BLaER1 (cell line): ENCODE results near the gene TEAD4.

Source experiments
- H3K27ac ChIP-seq: shearing (Covaris generic); formaldehyde crosslinking; 2 replicates; pipeline ENCODE4 v1.8.1; 2022
- H3K27me3 ChIP-seq: shearing (Covaris generic); formaldehyde crosslinking; 2 replicates; pipeline ENCODE4 v1.8.1; 2022
- H3K36me3 ChIP-seq: shearing (Covaris generic); formaldehyde crosslinking; 2 replicates; pipeline ENCODE4 v1.8.1; 2022
- H3K4me1 ChIP-seq: shearing (Covaris generic); formaldehyde crosslinking; 2 replicates; pipeline ENCODE4 v1.8.1; 2022
- H3K4me2 ChIP-seq: shearing (Covaris generic); formaldehyde crosslinking; 2 replicates; pipeline ENCODE4 v1.8.1; 2022
- H3K4me3 ChIP-seq: shearing (Covaris generic); formaldehyde crosslinking; 2 replicates; pipeline ENCODE4 v1.8.1; 2022
- H3K9ac ChIP-seq: shearing (Covaris generic); formaldehyde crosslinking; 2 replicates; pipeline ENCODE4 v1.8.1; 2022
- H3K9me3 ChIP-seq: shearing (Covaris generic); formaldehyde crosslinking; 2 replicates; pipeline ENCODE4 v1.8.1; 2022
- H4K20me1 ChIP-seq: shearing (Covaris generic); formaldehyde crosslinking; 2 replicates; pipeline ENCODE4 v1.8.1; 2022
- Cebpa-rat ChIP-seq: shearing (Covaris generic); IDR thresholded peaks from 2 replicates; pipeline ENCODE4 v1.8.1; 2022

The TEAD4 gene

DNA sequence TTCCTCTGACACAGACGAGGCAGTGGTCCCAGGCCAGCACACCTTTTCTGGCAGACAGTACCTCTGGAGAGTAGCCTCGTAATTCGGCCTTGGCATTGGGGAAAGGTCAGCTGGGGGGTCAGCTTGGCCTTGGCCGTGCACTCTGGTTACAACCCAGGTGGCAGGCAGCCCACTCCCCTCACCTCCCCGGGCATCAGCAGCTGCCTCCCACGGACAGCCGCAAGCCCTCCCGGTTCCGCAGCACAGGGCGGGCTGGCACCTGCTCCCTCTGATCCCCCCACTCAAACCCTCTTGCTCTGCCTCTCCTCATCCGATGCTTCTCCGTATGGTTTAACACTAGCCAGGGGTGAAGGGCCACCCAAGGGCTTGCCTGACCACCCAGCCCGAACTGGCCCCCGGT lies 50.6 kb downstream of the TEAD4 start:
- no peak overlapping the region for H3K9ac ChIP-seq
- H3K27ac ChIP-seq: no peak overlapping the region
- H3K4me3 ChIP-seq: no peak overlapping the region
- H4K20me1 ChIP-seq: peaks cover 9% of the 10 kb centered on the region; the same call in 1 of the 2 replicates
- no peaks in the 10 kb centered on the region for H3K9me3 ChIP-seq
- no peak overlapping the region for H3K4me2 ChIP-seq
- H3K36me3 ChIP-seq: peaks cover 82% of the 10 kb centered on the region
- peaks cover 24% of the 10 kb centered on the region for H3K4me1 ChIP-seq
- no peaks in the 10 kb centered on the region for H3K27me3 ChIP-seq
- no peak for TF ChIP-seq Cebpa-rat

- H3K27ac ChIP-seq: no peak overlapping the region
- peaks cover 88% of the 10 kb centered on the region for H3K36me3 ChIP-seq
Observed at GRCh38 chr12:3010214-3010930, 51.2 kb downstream of the TEAD4 start.

DNA sequence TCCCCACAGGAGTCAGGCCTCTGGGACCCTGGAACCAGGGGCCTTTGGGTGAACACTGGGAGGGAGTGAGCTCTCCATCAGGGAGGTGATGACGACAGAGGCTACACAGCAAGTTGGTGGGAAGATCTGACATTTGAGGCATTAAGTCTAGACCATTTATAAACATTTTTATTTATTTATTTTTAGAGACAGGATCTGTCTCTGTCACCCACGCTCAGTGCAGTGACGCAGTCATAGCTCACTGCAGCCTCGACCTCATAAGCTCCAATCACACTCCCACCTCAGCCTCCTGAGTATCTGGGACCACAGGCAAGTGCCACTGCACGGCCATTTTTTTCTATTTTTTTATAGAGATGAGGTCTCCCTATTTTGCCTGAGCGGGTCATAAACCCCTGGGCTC lies 53.6 kb downstream of the TEAD4 start:
- Histone ChIP-seq H3K4me2 (no peak overlapping the region), H3K27me3 (no peaks in the 10 kb centered on the region), H4K20me1 (peaks cover 12% of the 10 kb centered on the region; the same call in 1 of the 2 replicates), H3K9me3 (no peaks in the 10 kb centered on the region), H3K9ac (no peak overlapping the region), H3K27ac (no peak overlapping the region), H3K36me3 (peaks cover 93% of the 10 kb centered on the region), H3K4me1 (0 out of 2 replicates have a peak, but pooled peaks cover 10% of the 10 kb centered on the region), H3K4me3 (no peak overlapping the region)
- no peak for TF ChIP-seq Cebpa-rat

More at GRCh38 chr12:3010214-3010930, 51.2 kb downstream of the TEAD4 start:
- Histone ChIP-seq H3K9me3 (no peaks in the 10 kb centered on the region), H3K9ac (no peak overlapping the region), H3K4me1 (peaks cover 19% of the 10 kb centered on the region), H3K4me2 (no peak overlapping the region), H3K4me3 (no peak overlapping the region), H4K20me1 (peaks cover 11% of the 10 kb centered on the region; the same call in 1 of the 2 replicates), H3K27me3 (no peaks in the 10 kb centered on the region)
- no peak for TF ChIP-seq Cebpa-rat

DNA sequence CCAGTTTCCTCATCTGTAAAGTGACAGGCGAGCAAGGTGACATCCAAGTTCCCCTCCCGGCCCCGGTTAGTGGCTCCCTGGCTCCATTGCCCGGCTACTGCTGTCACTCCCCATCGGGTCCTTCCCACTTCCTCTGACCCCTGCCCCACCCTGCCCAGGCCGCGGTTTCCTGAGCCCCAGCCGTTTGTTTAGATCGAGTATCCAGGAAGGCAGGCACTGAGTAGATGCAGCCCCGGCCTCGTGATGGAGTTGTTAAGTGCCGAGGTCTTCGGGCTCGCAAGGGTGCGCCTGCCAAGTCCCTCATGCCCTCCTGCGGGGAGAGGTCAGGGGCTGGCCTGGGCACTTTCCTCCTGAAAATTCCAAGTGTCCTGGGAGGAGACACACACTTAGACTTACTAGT lies 55.4 kb downstream of the TEAD4 start:
- Histone ChIP-seq H3K9me3 (no peaks in the 10 kb centered on the region), H3K4me3 (no peak overlapping the region), H3K4me2 (no peak overlapping the region), H3K27me3 (no peaks in the 10 kb centered on the region), H3K27ac (no peak overlapping the region), H3K4me1 (0 out of 2 replicates have a peak, but pooled peaks cover 5% of the 10 kb centered on the region), H4K20me1 (peaks cover 8% of the 10 kb centered on the region; the same call in 1 of the 2 replicates), H3K36me3 (peaks cover 99% of the 10 kb centered on the region), H3K9ac (no peak overlapping the region)
- no peak for TF ChIP-seq Cebpa-rat

GRCh38 chr12:3015356-3015755 lies 56.2 kb downstream of the TEAD4 start:
- Histone ChIP-seq H4K20me1 (peaks cover 8% of the 10 kb centered on the region; the same call in 1 of the 2 replicates), H3K27ac (no peak overlapping the region), H3K9ac (no peak overlapping the region), H3K4me2 (no peak overlapping the region), H3K4me1 (0 out of 2 replicates have a peak, but pooled peaks cover 5% of the 10 kb centered on the region), H3K36me3 (peaks cover 99% of the 10 kb centered on the region), H3K4me3 (no peak overlapping the region), H3K27me3 (no peaks in the 10 kb centered on the region), H3K9me3 (no peaks in the 10 kb centered on the region)
- no peak for TF ChIP-seq Cebpa-rat

- Histone ChIP-seq H3K4me2 (no peak overlapping the region), H3K27me3 (no peaks in the 10 kb centered on the region), H3K9ac (no peak overlapping the region), H4K20me1 (peaks cover 8% of the 10 kb centered on the region; the same call in 1 of the 2 replicates), H3K27ac (no peak overlapping the region), H3K4me1 (0 out of 2 replicates have a peak, but pooled peaks cover 5% of the 10 kb centered on the region), H3K9me3 (no peaks in the 10 kb centered on the region), H3K36me3 (peaks cover 99% of the 10 kb centered on the region), H3K4me3 (no peak overlapping the region)
- no peak for TF ChIP-seq Cebpa-rat
Observed at GRCh38 chr12:3016191-3016590, 57.0 kb downstream of the TEAD4 start.

- Histone ChIP-seq H3K27ac (no peak overlapping the region), H3K27me3 (no peaks in the 10 kb centered on the region), H3K4me2 (no peak overlapping the region), H4K20me1 (peaks cover 4% of the 10 kb centered on the region; the same call in 1 of the 2 replicates), H3K9me3 (no peaks in the 10 kb centered on the region), H3K4me1 (0 out of 2 replicates have a peak, but pooled peaks cover under 1% of the 10 kb centered on the region), H3K36me3 (peaks cover 99% of the 10 kb centered on the region), H3K4me3 (no peak overlapping the region), H3K9ac (no peak overlapping the region)
- no peak for TF ChIP-seq Cebpa-rat
Observed at GRCh38 chr12:3017281-3017680, 58.1 kb downstream of the TEAD4 start.

- Histone ChIP-seq H3K4me2 (no peak overlapping the region), H3K4me3 (no peak overlapping the region), H3K9me3 (no peaks in the 10 kb centered on the region)
Observed at GRCh38 chr12:3018284-3019004, 59.2 kb downstream of the TEAD4 start.

GRCh38 chr12:3019005-3019680 lies 59.9 kb downstream of the TEAD4 start:
- H3K27ac ChIP-seq: no peak overlapping the region
- H4K20me1 ChIP-seq: peaks cover 4% of the 10 kb centered on the region; the same call in 1 of the 2 replicates
- H3K36me3 ChIP-seq: peaks cover 95% of the 10 kb centered on the region
- H3K27me3 ChIP-seq: no peaks in the 10 kb centered on the region
- H3K4me2 ChIP-seq: no peak overlapping the region
- no peaks in the 10 kb centered on the region for H3K9me3 ChIP-seq
- TF ChIP-seq Cebpa-rat: no peak
- H3K4me1 ChIP-seq: no peaks in the 10 kb centered on the region
- no peak overlapping the region for H3K4me3 ChIP-seq
- H3K9ac ChIP-seq: no peak overlapping the region

More at GRCh38 chr12:3018284-3019004, 59.2 kb downstream of the TEAD4 start:
- no peak for TF ChIP-seq Cebpa-rat
- no peak overlapping the region for H3K27ac ChIP-seq
- H3K9ac ChIP-seq: no peak overlapping the region
- H3K36me3 ChIP-seq: peaks cover 97% of the 10 kb centered on the region
- H3K27me3 ChIP-seq: no peaks in the 10 kb centered on the region
- H4K20me1 ChIP-seq: peaks cover 4% of the 10 kb centered on the region; the same call in 1 of the 2 replicates
- H3K4me1 ChIP-seq: no peaks in the 10 kb centered on the region
